K562 (cell line): ENCODE results near the gene RNF181. TPM values are rescaled to one million over a fixed set of nuclear protein-coding genes. Genes with fewer than 3 reads are reported as not detected.

Experiments used
- ATAC-seq: fragments of 200-7000 bp; cut with Tn5 transposase; 3 replicates; pipeline ENCODE4 v1.9.1; 2020; ENCODE audit warnings: moderate library complexity
- BruUV-seq: library from RNA; stranded (reverse); fragments of 400-500 nt; replicated peaks from 2 replicates; lab custom pipeline; 2021; lab: Mats Ljungman, UMichigan
- CTCF ChIA-PET: fragments of 300-600 bp; formaldehyde crosslinking; extraction: SDS; loops from one replicate; lab custom pipeline; 2021; ENCODE audit warnings: low intra/inter-chr PET ratio; lab: Yijun Ruan, JAX
- POLR2A ChIA-PET: fragments of 300-600, 350-650 bp; sonication (Branson Sonifier 250); formaldehyde crosslinking; extraction: SDS; loops from one replicate; lab custom pipeline; 2021; ENCODE audit warnings: antibody characterized with exemption, inconsistent platforms; lab: Yijun Ruan, JAX
- DNase-seq, 4 experiments: peaks; one replicate each; pipeline versions ENCODE4 v3.0.0 to v3.0.0-alpha.2; 2011 to 2018; ENCODE audit warnings: low spot score in 3 of 4, mixed read lengths in 3 of 4; ENCODE audit errors: extremely low read depth in 1 of 4
- FAIRE-seq: peaks from 2 replicates; lab custom pipeline; 2011; peaks lifted over from hg19 to GRCh38; lab: Jason Lieb, UNC
- H2AFZ ChIP-seq: 2 replicates; pipeline ENCODE4 v1.6.0; 2011; ENCODE audit warnings: low read depth, low read length, control low read depth, inconsistent platforms
- H3K27ac ChIP-seq: fragments of 200-600 bp; 3 replicates; pipeline ENCODE4 v1.8.0; 2011; ENCODE audit warnings: low read depth, mild to moderate bottlenecking, control low read depth, inconsistent platforms, low read length, moderate library complexity, mixed read lengths; ENCODE audit errors: extremely low read depth
- H3K27me3 ChIP-seq, 2 experiments: fragments of 300-600 bp in 1 of 2; 2 replicates in 1 of 2; 3 replicates in 1 of 2; pipeline versions ENCODE4 v1.6.0 to v1.8.0; 2011; ENCODE audit warnings: inconsistent platforms in 2 of 2, low read length in 2 of 2, mild to moderate bottlenecking in 1 of 2, mixed read lengths in 1 of 2, moderate library complexity in 1 of 2; ENCODE audit not compliant: control insufficient read depth in 2 of 2, insufficient read depth in 2 of 2
- H3K36me3 ChIP-seq: fragments of 300-600 bp; 3 replicates; pipeline ENCODE4 v1.8.0; 2011; ENCODE audit warnings: mild to moderate bottlenecking, low read length, inconsistent platforms; ENCODE audit not compliant: control insufficient read depth, insufficient read depth
- H3K4me1 ChIP-seq, 2 experiments: fragments of 200-600 bp in 1 of 2; replicated peaks in 1 of 2; 2 replicates in 1 of 2; 3 replicates in 1 of 2; pipeline versions ENCODE4 v1.5.1 to v1.8.0; 2011; ENCODE audit warnings: inconsistent platforms in 2 of 2, low read length in 2 of 2, mild to moderate bottlenecking in 1 of 2, mixed read lengths in 1 of 2, moderate library complexity in 1 of 2; ENCODE audit not compliant: control insufficient read depth in 2 of 2, insufficient read depth in 2 of 2
- H3K4me2 ChIP-seq: 2 replicates; pipeline ENCODE4 v1.6.1; 2011; ENCODE audit warnings: low read length, control low read depth, inconsistent platforms, mixed read lengths; ENCODE audit not compliant: insufficient read depth
- H3K4me3 ChIP-seq: fragments of 200-600 bp; sonication (generic), shearing (Covaris generic); 2 replicates; pipeline ENCODE4 v1.5.1; 2016; ENCODE audit warnings: control low read depth, inconsistent platforms
- H3K79me2 ChIP-seq: fragments of 200-600 bp; 3 replicates; pipeline ENCODE4 v1.8.0; 2011; ENCODE audit warnings: low read length, inconsistent platforms; ENCODE audit not compliant: control insufficient read depth, insufficient read depth
- H3K9ac ChIP-seq, 2 experiments: 2 replicates each; pipeline versions ENCODE4 v1.6.0 to v1.6.1; 2011; ENCODE audit warnings: low read depth in 2 of 2, low read length in 2 of 2, control low read depth in 1 of 2, inconsistent platforms in 1 of 2, mild to moderate bottlenecking in 1 of 2, mixed read lengths in 1 of 2; ENCODE audit not compliant: insufficient read depth in 1 of 2
- H3K9me1 ChIP-seq: one replicate; pipeline ENCODE4 v1.6.0; 2011; ENCODE audit warnings: inconsistent platforms, mild to moderate bottlenecking, low read length, moderate library complexity; ENCODE audit not compliant: control insufficient read depth, insufficient read depth
- H3K9me3 ChIP-seq: replicated peaks from 2 replicates; pipeline ENCODE4 v1.5.1; 2011; ENCODE audit warnings: low read depth, low read length, inconsistent platforms; ENCODE audit not compliant: control insufficient read depth, insufficient read depth
- H4K20me1 ChIP-seq: replicated peaks from 2 replicates; pipeline ENCODE4 v1.6.1; 2011; ENCODE audit warnings: low read length, inconsistent platforms, mixed read lengths; ENCODE audit not compliant: control insufficient read depth, insufficient read depth
- ERF ChIP-seq: fragments of 450-650 bp; formaldehyde crosslinking; IDR thresholded peaks from 2 replicates; pipeline ENCODE4 v1.4.0; 2020; ENCODE audit warnings: mild to moderate bottlenecking, mixed read lengths
- STAT5B ChIP-seq: fragments of 250-450 bp; sonication (Bioruptor Pico); IDR thresholded peaks from 2 replicates; pipeline ENCODE4 v1.8.0; 2021; ENCODE audit warnings: mild to moderate bottlenecking, inconsistent platforms
- TEAD4 ChIP-seq, 2 experiments: sonication (generic) in 1 of 2; formaldehyde crosslinking in 1 of 2; IDR thresholded peaks; 2 replicates each; pipeline versions ENCODE4 v1.6.1 to v1.8.0; 2012 to 2022; ENCODE audit warnings: borderline replicate concordance in 1 of 2, inconsistent platforms in 1 of 2, low read length in 1 of 2, mild to moderate bottlenecking in 1 of 2, missing genetic modification reagents in 1 of 2
- ZNF121 ChIP-seq: sonication (generic); formaldehyde crosslinking; conservative IDR thresholded peaks from 2 replicates; pipeline ENCODE4 v1.8.0; 2022; ENCODE audit warnings: missing genetic modification reagents
- ZNF253 ChIP-seq: fragments of 250-450 bp; sonication (Bioruptor Pico); conservative IDR thresholded peaks from 2 replicates; pipeline ENCODE4 v1.6.1; 2021; ENCODE audit warnings: mild to moderate bottlenecking
- WGBS: fragments of 100-300 bp; shearing (Covaris generic); methylation state at CpG from one replicate; pipeline ENCODE4 v1.1.6; 2016; ENCODE audit warnings: low coverage, mixed read lengths; ENCODE audit not compliant: insufficient coverage; ENCODE audit errors: missing lambda C conversion rate; 5-methylcytosine and 5-hydroxymethylcytosine counted together
- in situ Hi-C: fragments of 300-500 bp; cut with MboI; formaldehyde crosslinking; loops from 4 replicates; pipeline ENCODE4 v1.15.0; 2018; ENCODE audit warnings: inconsistent platforms, mixed read lengths
- intact Hi-C: fragments of 100-400 bp; cut with micrococcal nuclease; formaldehyde crosslinking; loops from 2 replicates; pipeline ENCODE4 v1.14.2; 2022
- polyA plus RNA-seq, 8 experiments: library from polyadenylated mRNA; depleted of rRNA in 4 of 8; stranded (reverse) in 5 of 8; unstranded in 3 of 8; fragments of >200 nt; fragmentation: Nextera tagmentation in 2 of 8; fragmentation: Illumina TruSeq in 1 of 8; extraction: Ambion mirVana in 2 of 8; extraction: Trizol in 1 of 8; gene quantifications; 2 replicates each; pipeline versions ENCODE4 v1.2.1 to v1.2.3, GENCODE V29; 2011 to 2014; ENCODE audit warnings: inconsistent platforms in 1 of 8, missing spikeins in 1 of 8
- total RNA-seq, 7 experiments: library from RNA; depleted of rRNA in 6 of 7; stranded (reverse); fragments of >200 nt in 6 of 7; fragmentation: Illumina TruSeq in 2 of 7; extraction: Trizol in 2 of 7; gene quantifications; 2 replicates each; pipeline versions ENCODE4 v1.2.1 to v1.2.3, GENCODE V29; 2011 to 2021; ENCODE audit warnings: low replicate concordance in 1 of 7
- TF ChIP-seq, protein P1 (sequence below), 2 experiments: fragments of 150-350 bp in 1 of 2; IDR thresholded peaks; 2 replicates each; pipeline ENCODE4 v1.6.1; 2012 to 2016; ENCODE audit warnings: low read depth in 2 of 2, low read length in 2 of 2, mild to moderate bottlenecking in 1 of 2, moderate library complexity in 1 of 2

Gene RNF181
- total and polyA plus RNA-seq, 9 of the 15 experiments (the other 6 are each of a cell fraction or from before 2014, with no cell fraction given): 139 to 492 (median 253) TPM

DNA sequence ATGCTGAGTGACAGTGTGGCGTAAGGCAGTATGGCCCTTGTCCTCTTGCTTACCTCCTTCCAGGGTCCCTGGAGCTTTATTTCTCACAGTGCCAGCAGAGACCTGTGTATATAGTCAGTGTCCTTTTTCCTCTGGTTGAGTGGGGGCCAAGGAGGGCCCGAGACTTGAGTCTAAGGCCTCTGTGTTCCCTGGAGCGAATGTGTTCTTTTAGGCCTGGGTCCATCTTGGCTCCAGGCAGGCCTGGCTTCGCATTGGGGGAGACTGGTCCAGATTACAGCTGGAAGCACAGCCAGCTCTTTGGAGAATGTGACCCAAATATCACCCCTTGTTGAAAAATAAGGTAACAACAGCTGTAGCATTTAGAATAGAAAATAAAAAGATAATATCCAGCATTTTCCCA, 6.4 kb upstream of the RNF181 start:
- CTCF ChIA-PET: no interaction called here
- 86% methylated on average over 4 of the region's 4 CpGs for WGBS

More for the DNA sequence above, 6.4 kb upstream of the RNF181 start:
- Histone ChIP-seq H3K4me3 (no peak overlapping the region), H3K27ac (no peak overlapping the region), H3K4me1 (peaks cover 39 to 43% of the 10 kb centered on the region in 2 experiments), H3K9ac (no peak overlapping the region), H3K9me3 (no peaks in the 10 kb centered on the region), H3K36me3 (peaks cover 5% of the 10 kb centered on the region; the same call in 2 of the 3 replicates), H3K79me2 (no peaks in the 10 kb centered on the region), H4K20me1 (no peaks in the 10 kb centered on the region), H3K27me3 (no peaks in the 10 kb centered on the region), H2AFZ (no peak overlapping the region), H3K4me2 (no peak overlapping the region), H3K9me1 (peaks cover 11% of the 10 kb centered on the region)
- in situ Hi-C loops: no loop called here
- intact Hi-C loops: no loop called here
- ATAC-seq: no peak
- peak; percentile 32 for FAIRE-seq
- BruUV-seq: no TSS peak
- POLR2A ChIA-PET: interaction anchor here (1.6 to 4.0 kb wide), 2 partner anchors 10 to 51 kb away, joined by 3 to 14 read pairs; partner anchors contain the start of gene MAT2A
- DNase-seq: no peak
- no peak for TF ChIP-seq STAT5B (CRISPR knock-in tag)
- TF ChIP-seq TEAD4 (IDR thresholded peaks at IDR 0.05; ENCODE audit: low read length): no peak
- TF ChIP-seq TEAD4 (CRISPR knock-in tag; IDR thresholded peaks at IDR 0.05; ENCODE audit: borderline replicate concordance): no peak
- TF ChIP-seq, protein P1, sequence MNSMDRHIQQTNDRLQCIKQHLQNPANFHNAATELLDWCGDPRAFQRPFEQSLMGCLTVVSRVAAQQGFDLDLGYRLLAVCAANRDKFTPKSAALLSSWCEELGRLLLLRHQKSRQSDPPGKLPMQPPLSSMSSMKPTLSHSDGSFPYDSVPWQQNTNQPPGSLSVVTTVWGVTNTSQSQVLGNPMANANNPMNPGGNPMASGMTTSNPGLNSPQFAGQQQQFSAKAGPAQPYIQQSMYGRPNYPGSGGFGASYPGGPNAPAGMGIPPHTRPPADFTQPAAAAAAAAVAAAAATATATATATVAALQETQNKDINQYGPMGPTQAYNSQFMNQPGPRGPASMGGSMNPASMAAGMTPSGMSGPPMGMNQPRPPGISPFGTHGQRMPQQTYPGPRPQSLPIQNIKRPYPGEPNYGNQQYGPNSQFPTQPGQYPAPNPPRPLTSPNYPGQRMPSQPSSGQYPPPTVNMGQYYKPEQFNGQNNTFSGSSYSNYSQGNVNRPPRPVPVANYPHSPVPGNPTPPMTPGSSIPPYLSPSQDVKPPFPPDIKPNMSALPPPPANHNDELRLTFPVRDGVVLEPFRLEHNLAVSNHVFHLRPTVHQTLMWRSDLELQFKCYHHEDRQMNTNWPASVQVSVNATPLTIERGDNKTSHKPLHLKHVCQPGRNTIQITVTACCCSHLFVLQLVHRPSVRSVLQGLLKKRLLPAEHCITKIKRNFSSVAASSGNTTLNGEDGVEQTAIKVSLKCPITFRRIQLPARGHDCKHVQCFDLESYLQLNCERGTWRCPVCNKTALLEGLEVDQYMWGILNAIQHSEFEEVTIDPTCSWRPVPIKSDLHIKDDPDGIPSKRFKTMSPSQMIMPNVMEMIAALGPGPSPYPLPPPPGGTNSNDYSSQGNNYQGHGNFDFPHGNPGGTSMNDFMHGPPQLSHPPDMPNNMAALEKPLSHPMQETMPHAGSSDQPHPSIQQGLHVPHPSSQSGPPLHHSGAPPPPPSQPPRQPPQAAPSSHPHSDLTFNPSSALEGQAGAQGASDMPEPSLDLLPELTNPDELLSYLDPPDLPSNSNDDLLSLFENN (IDR thresholded peaks at IDR 0.05; ENCODE audit: low read depth in 2 of 2, low read length in 2 of 2): no peak
- no peak for TF ChIP-seq ZNF121 (CRISPR knock-in tag)
- no peak for TF ChIP-seq ZNF253 (CRISPR knock-in tag)
- no peak for TF ChIP-seq ERF (CRISPR knock-in tag)
